NCI-H69 (cell line): ENCODE results near the gene PPEF1.

ENCODE experiments used
- DNase-seq: peaks from one replicate; lab custom pipeline; 2025; lab: John Stamatoyannopoulos, UW

The PPEF1 gene

GRCh38 chrX:18707426-18708049, at the start of gene PPEF1:
PPEF1 (plus strand) TSS chrX:18707645; CDS start chrX:18707781, 136 bp downstream.
- peak; percentile 83 for DNase-seq

- no peak for DNase-seq
Measured at GRCh38 chrX:18661273-18661672, 46.2 kb upstream of the PPEF1 start.

GRCh38 chrX:18664947-18665346, 42.5 kb upstream of the PPEF1 start:
- peak; percentile 14 for DNase-seq

- no peak for DNase-seq
Measured at GRCh38 chrX:18666614-18667013, 40.8 kb upstream of the PPEF1 start.

GRCh38 chrX:18668071-18668835, 39.2 kb upstream of the PPEF1 start:
- peak; percentile 72 for DNase-seq

GRCh38 chrX:18672008-18672407, 35.4 kb upstream of the PPEF1 start, which contains the start of gene RS1:
RS1 (minus strand) TSS chrX:18672108; CDS start chrX:18672068, 40 bp downstream.
- DNase-seq: no peak

GRCh38 chrX:18674417-18674787, 33.0 kb upstream of the PPEF1 start:
- peak; percentile 73 for DNase-seq

- DNase-seq: peak; percentile 86
Measured at GRCh38 chrX:18674788-18675735, 32.4 kb upstream of the PPEF1 start.

- peak; percentile 50 for DNase-seq
Measured at GRCh38 chrX:18676050-18676449, 31.4 kb upstream of the PPEF1 start.

- peak; percentile 81 for DNase-seq
Measured at GRCh38 chrX:18676470-18676869, 31.0 kb upstream of the PPEF1 start.

GRCh38 chrX:18677161-18677869, 30.1 kb upstream of the PPEF1 start:
- no peak for DNase-seq

- DNase-seq: no peak
Measured at GRCh38 chrX:18681996-18682395, 25.4 kb upstream of the PPEF1 start.

GRCh38 chrX:18682979-18683387, 24.5 kb upstream of the PPEF1 start:
- no peak for DNase-seq

GRCh38 chrX:18687856-18688495, 19.5 kb upstream of the PPEF1 start:
- no peak for DNase-seq

GRCh38 chrX:18691431-18691830, 16.0 kb upstream of the PPEF1 start:
- DNase-seq: no peak

GRCh38 chrX:18692541-18692940, 14.9 kb upstream of the PPEF1 start:
- DNase-seq: no peak

GRCh38 chrX:18696653-18697052, 10.8 kb upstream of the PPEF1 start:
- DNase-seq: no peak

- DNase-seq: peak; percentile 86
Measured at GRCh38 chrX:18698737-18699650, 8.5 kb upstream of the PPEF1 start.

GRCh38 chrX:18701621-18702361, 5.7 kb upstream of the PPEF1 start:
- DNase-seq: peak; percentile 70
